ENCODE results near the gene GABRB1.

Gene GABRB1

GRCh38 chr4:47207555-47207954 is 176.2 kb downstream of the GABRB1 start:
- DNase-seq (ENCODE audit: low read depth in 2 of 3, low spot score in 1 of 3) = no peak

GRCh38 chr4:47209833-47210232 is 178.5 kb downstream of the GABRB1 start:
- DNase-seq (ENCODE audit: low read depth in 2 of 3, low spot score in 1 of 3) = no peak

DNA sequence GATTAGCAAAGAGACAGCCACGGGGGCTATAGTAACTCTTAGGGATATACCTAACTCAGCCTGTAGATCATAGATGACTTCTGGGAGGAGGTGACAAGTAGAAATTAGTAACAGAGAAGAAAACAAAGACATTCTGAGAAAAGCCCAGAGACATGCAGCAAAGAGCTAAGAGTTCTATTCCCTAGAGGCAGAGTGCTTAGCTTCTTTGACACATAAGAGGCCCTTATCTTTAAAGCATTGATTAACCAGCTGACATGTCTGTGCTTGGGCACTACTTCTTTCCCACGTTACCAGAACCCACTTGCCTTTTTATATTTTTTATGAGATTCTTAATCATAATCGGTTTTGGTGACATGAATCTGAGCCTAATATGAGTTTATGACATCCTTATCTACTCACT is 179.5 kb downstream of the GABRB1 start:
- no peak for DNase-seq (ENCODE audit: low read depth in 2 of 3, low spot score in 1 of 3)

GRCh38 chr4:47213106-47213505 is 181.7 kb downstream of the GABRB1 start:
- no peak for DNase-seq (ENCODE audit: low read depth in 2 of 3, low spot score in 1 of 3)

- no peak for DNase-seq (ENCODE audit: low read depth in 2 of 3, low spot score in 1 of 3)
These were observed 182.2 kb downstream of the GABRB1 start for GRCh38 chr4:47213539-47213938.

DNA sequence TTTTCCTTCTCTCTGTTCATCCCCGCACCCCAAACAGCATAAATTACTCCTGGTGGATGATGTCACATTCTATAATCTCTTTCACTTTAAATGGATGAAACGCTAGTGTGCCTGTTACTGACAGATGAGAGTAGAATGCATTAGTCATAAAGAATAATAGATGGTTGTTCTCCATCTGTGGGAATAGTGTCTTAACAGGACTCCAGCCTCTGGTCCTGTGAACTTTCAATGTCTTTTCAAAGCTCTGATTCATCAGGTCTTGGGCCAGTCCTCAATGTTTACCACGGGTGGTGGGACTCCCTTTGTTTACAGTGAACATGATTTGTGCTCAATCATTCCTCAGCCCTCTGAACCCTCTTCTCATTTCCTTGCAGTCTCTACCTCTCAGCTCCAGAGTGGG is 182.6 kb downstream of the GABRB1 start:
- DNase-seq (ENCODE audit: low read depth in 2 of 3, low spot score in 1 of 3) = no peak

DNA sequence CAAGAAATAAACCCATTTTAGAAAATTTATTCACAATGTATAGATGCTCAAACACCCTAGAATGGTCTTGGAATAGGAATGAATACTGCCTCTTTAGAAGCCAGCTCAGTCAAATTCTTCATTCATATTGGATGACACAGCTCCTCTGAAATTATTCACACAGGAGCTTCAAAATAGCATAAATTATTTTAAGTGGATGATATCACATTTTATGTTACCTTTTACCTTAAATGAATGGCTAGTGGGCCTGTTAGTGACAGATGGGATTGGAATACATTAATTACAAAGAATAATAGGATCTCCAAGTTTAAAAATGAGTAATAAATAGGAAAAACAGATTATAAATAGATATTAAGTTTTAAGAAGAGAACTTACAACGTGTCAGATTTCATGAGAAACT is 184.4 kb downstream of the GABRB1 start:
- no peak for DNase-seq (ENCODE audit: low read depth in 2 of 3, low spot score in 1 of 3)

DNA sequence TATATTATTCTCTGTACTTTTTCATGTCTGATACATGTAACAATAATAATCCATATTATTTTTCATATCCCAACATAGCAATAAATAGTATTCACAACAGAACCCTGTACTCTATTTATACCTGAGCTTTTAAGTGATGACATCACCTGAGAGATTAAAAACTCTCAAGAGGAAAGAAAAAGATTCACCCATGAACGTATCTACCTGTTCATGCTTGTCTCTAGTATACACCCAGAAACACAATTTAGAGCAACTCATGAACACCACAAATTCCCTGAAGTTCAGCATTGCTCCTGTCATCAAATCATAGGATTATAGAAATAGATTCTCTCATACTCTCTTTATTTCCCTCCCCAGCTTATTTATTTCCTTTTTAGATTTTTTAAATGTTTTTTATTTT is 185.9 kb downstream of the GABRB1 start:
- no peak for DNase-seq (ENCODE audit: low read depth in 2 of 3, low spot score in 1 of 3)

- DNase-seq (ENCODE audit: low read depth in 2 of 3, low spot score in 1 of 3) = no peak
These were observed 186.5 kb downstream of the GABRB1 start for GRCh38 chr4:47217884-47218283.

GRCh38 chr4:47218631-47219030 is 187.3 kb downstream of the GABRB1 start:
- DNase-seq (ENCODE audit: low read depth in 2 of 3, low spot score in 1 of 3) = no peak

GRCh38 chr4:47219586-47219985 is 188.2 kb downstream of the GABRB1 start:
- no peak for DNase-seq (ENCODE audit: low read depth in 2 of 3, low spot score in 1 of 3)

GRCh38 chr4:47221721-47222120 is 190.4 kb downstream of the GABRB1 start:
- DNase-seq (ENCODE audit: low read depth in 2 of 3, low spot score in 1 of 3) = no peak

DNA sequence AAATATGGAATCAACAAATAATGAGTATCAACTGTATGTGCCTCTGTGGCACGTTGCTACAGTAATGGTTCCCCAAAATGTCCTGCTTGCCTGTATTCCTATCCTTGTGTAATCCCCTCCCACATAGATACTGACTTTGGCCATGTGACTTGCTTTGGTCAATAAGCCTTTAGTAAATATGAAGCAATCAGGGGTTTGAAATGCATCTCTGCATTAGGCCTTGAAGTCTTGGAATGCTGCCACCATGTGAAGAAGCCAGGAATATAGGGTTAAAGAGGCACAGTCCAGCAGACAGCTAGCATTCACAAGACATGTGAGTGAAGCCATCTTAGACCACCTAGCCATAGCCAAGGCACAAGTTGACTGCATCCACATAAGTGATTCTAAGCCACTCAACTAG is 190.9 kb downstream of the GABRB1 start:
- no peak for DNase-seq (ENCODE audit: low read depth in 2 of 3, low spot score in 1 of 3)

- DNase-seq (ENCODE audit: low read depth in 2 of 3, low spot score in 1 of 3) = no peak
These were observed 193.0 kb downstream of the GABRB1 start for GRCh38 chr4:47224361-47224760.

- DNase-seq (ENCODE audit: low read depth in 2 of 3, low spot score in 1 of 3) = no peak
These were observed 204.4 kb downstream of the GABRB1 start for GRCh38 chr4:47235721-47236120.

GRCh38 chr4:47238667-47239066 is 207.3 kb downstream of the GABRB1 start:
- DNase-seq (ENCODE audit: low read depth in 2 of 3, low spot score in 1 of 3) = no peak

- DNase-seq (ENCODE audit: low read depth in 2 of 3, low spot score in 1 of 3) = no peak
These were observed 208.3 kb downstream of the GABRB1 start for GRCh38 chr4:47239649-47240048.

- DNase-seq (ENCODE audit: low read depth in 2 of 3, low spot score in 1 of 3) = no peak
These were observed 220.2 kb downstream of the GABRB1 start for GRCh38 chr4:47251348-47252135.

DNA sequence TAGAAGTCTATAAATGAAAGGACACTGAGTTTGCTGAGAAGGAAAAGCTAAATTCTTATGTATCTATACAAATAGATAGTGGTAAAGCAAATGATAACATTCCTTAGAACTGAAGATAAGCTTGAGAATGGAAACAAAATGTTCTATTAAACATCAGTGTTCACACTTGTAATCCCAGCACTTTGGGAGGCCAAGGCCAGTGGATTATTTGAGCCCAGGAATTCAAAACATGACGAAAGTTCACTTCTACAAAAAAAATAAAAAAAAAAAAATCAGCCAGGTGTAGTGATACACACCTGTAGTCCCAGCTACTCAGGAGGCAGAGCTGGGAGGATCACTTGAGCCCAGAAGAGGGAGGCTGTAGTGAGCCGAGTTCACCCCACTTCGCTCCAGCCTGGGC is 232.4 kb downstream of the GABRB1 start:
- DNase-seq (ENCODE audit: low read depth in 2 of 3, low spot score in 1 of 3) = no peak

- DNase-seq (ENCODE audit: low read depth in 2 of 3, low spot score in 1 of 3) = no peak
These were observed 239.0 kb downstream of the GABRB1 start for GRCh38 chr4:47270201-47270888.

GRCh38 chr4:47271291-47271690 is 239.9 kb downstream of the GABRB1 start:
- DNase-seq (ENCODE audit: low read depth in 2 of 3, low spot score in 1 of 3) = no peak

DNA sequence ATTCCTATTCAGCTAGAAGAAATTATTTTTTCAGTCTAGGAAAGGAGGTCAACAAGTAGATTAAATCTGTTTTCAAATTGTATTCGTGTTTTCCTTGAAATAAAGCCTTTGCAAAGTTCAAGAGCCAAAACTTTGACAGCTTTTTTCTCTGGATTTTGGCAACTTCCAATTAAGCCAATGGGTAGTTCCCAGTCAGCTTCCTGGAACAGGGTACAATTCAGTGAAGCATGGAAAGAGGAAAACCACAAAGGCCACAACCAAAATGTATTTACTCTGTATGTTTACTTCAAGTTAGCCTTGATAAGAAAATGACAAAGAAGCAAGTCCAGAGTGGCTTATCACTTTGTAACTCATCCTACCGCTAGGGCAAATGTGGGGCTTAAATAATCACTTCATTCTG is 243.5 kb downstream of the GABRB1 start:
- no peak for DNase-seq (ENCODE audit: low read depth in 2 of 3, low spot score in 1 of 3)

DNA sequence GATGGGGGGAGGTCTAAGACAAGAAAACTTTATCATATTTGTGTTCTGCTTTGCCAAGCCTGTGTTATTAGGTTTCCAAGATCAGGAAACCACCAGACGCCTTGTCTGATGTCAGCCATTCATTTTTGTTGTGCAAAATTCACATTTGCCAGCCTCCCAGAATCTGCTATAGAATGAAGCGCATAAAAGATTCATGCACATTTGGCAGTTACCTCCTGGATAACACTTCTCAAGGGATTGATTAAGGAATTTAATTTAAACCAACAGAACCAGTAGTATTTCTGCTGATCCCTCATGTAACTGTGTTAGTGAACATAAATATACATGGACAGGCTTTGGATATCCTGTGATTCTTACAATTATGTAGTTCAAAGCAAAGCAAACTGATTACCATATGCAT is 244.2 kb downstream of the GABRB1 start:
- DNase-seq (ENCODE audit: low read depth in 2 of 3, low spot score in 1 of 3) = no peak

Measured in stimulated activated CD4-positive, alpha-beta T cell treated with anti-CD3 and anti-CD28 coated beads, Interleukin-12 subunit alpha, Interleukin-12 subunit beta, amount 100 ng/mL, for 48 hours (primary cell).